Esophagus muscularis mucosa (tissue), 4 donors: ENCODE data around the gene RYR2. TPM values are rescaled to one million over a fixed set of nuclear protein-coding genes. Genes with fewer than 3 reads are reported as not detected.

Experiments used
- DNase-seq: peaks from one replicate; pipeline ENCODE4 v3.0.0-alpha.2; 2017; ENCODE audit errors: extremely low spot score
- H3K27ac ChIP-seq, 4 donors: fragments of 200-600 bp; sonication (generic); replicated peaks in 1 of 4; 1 replicate in 3 of 4; 2 replicates in 1 of 4; pipeline ENCODE4 v1.5.1; 2016 to 2019; ENCODE audit warnings: mild to moderate bottlenecking in 1 of 4
- H3K27me3 ChIP-seq, 4 donors: fragments of 200-600 bp; sonication (generic); one replicate each; pipeline versions ENCODE4 v1.5.1 to v1.6.0; 2016 to 2019
- H3K36me3 ChIP-seq, 4 donors: fragments of 200-600 bp; sonication (generic); one replicate each; pipeline ENCODE4 v1.5.1; 2016 to 2019
- H3K4me1 ChIP-seq, 4 donors: fragments of 200-600 bp; sonication (generic); one replicate each; pipeline ENCODE4 v1.5.1; 2016 to 2019
- H3K4me3 ChIP-seq, 4 donors: fragments of 200-600 bp; sonication (generic); 1 replicate in 2 of 4; 2 replicates in 2 of 4; pipeline ENCODE4 v1.5.1; 2016 to 2019; ENCODE audit warnings: mild to moderate bottlenecking in 4 of 4, moderate library complexity in 1 of 4
- H3K9me3 ChIP-seq, 4 donors: fragments of 200-600 bp; sonication (generic); 1 replicate in 3 of 4; 2 replicates in 1 of 4; pipeline ENCODE4 v1.5.1; 2016 to 2019
- CTCF ChIP-seq, 3 experiments: fragments of 200-600 bp in 2 of 3; fragments of 450-650 bp in 1 of 3; sonication (generic) in 2 of 3; IDR thresholded peaks; one replicate each; pipeline ENCODE4 v1.5.1; 2017 to 2019; ENCODE audit warnings: antibody characterized with exemption in 3 of 3, mild to moderate bottlenecking in 2 of 3, moderate library complexity in 1 of 3
- EP300 ChIP-seq: sonication (generic); formaldehyde crosslinking; IDR thresholded peaks from one replicate; pipeline ENCODE4 v1.6.1; 2017; ENCODE audit warnings: antibody characterized with exemption
- POLR2A ChIP-seq: fragments of 450-650 bp; IDR thresholded peaks from one replicate; pipeline ENCODE4 v1.6.1; 2017; ENCODE audit warnings: antibody characterized with exemption, moderate library complexity, mild to moderate bottlenecking, low read depth
- POLR2AphosphoS5 ChIP-seq, 2 donors: sonication (generic); formaldehyde crosslinking; IDR thresholded peaks; one replicate each; pipeline ENCODE4 v1.6.1; 2017; ENCODE audit warnings: antibody characterized with exemption in 2 of 2
- WGBS: methylation state at CpG from one replicate; pipeline ENCODE4 v1.1.5; 2018; 5-methylcytosine and 5-hydroxymethylcytosine counted together
- intact Hi-C: fragments of 100-400 bp; cut with DNase I; formaldehyde crosslinking; loops from one replicate; pipeline ENCODE4 v1.15.1; 2023
- total RNA-seq, 4 donors: library from RNA; depleted of rRNA; stranded (reverse); fragments of >200 nt; gene quantifications; one replicate each; pipeline versions ENCODE4 v1.1.0 to v1.2.1, GENCODE V29; 2016

Gene RYR2
- total RNA-seq, 4 donors from 2014 or later = 29.8 to 56.3 (median 38.9) TPM

- intact Hi-C loops = loop anchor here (10.0 kb wide), 1 partner anchor 339 kb away; no protein-coding TSS in a partner anchor
- Histone ChIP-seq H3K9me3 (no peaks in the 10 kb centered on the region), H3K27ac (peak overlapping the region in 3 of 4 donors; percentile 59 to 89 (median 88)), H3K36me3 (no peaks in the 10 kb centered on the region), H3K4me1 (peaks cover 5 to 59% (median 48%) of the 10 kb centered on the region in 4 donors), H3K4me3 (no peak overlapping the region), H3K27me3 (peaks cover 0 to 18% (median 0%) of the 10 kb centered on the region in 4 donors)
- TF ChIP-seq EP300 (no peak), POLR2A (no peak)
- 20% methylated on average over 3 of the region's 3 CpGs for WGBS
- no peak for DNase-seq
Measured at GRCh38 chr1:237045278-237046016, 3.5 kb downstream of the RYR2 start.

- TF ChIP-seq EP300 = no peak
- no peak for TF ChIP-seq POLR2AphosphoS5 (IDR thresholded peaks at IDR 0.05)
- no peak for TF ChIP-seq CTCF (IDR thresholded peaks at IDR 0.05)
- no peak for TF ChIP-seq POLR2A
- Histone ChIP-seq H3K4me3 (no peak overlapping the region), H3K27me3 (no peaks in the 10 kb centered on the region), H3K27ac (no peak overlapping the region), H3K4me1 (peaks cover 19 to 61% (median 38%) of the 10 kb centered on the region in 4 donors), H3K9me3 (no peaks in the 10 kb centered on the region), H3K36me3 (peaks cover 0 to 5% (median 0%) of the 10 kb centered on the region in 4 donors)
- intact Hi-C loops = loop anchor here (10.0 kb wide), 1 partner anchor 336 kb away; no protein-coding TSS in a partner anchor
- 94% methylated on average over 5 of the region's 5 CpGs for whole genome bisulfite sequencing
- DNase-seq = no peak
Measured at GRCh38 chr1:237048803-237049202, 6.8 kb downstream of the RYR2 start.

- H3K27me3 ChIP-seq = no peaks in the 10 kb centered on the region
- TF ChIP-seq POLR2AphosphoS5 (IDR thresholded peaks at IDR 0.05) = no peak
- TF ChIP-seq EP300 = no peak
- no peak for TF ChIP-seq CTCF (IDR thresholded peaks at IDR 0.05)
- TF ChIP-seq POLR2A = no peak
- peaks cover 0 to 5% (median 0%) of the 10 kb centered on the region in 4 donors for H3K36me3 ChIP-seq
- H3K4me1 ChIP-seq = peaks cover 22 to 64% (median 32%) of the 10 kb centered on the region in 4 donors
- H3K27ac ChIP-seq = peak overlapping the region in 1 of 4 donors; percentile 27
- H3K9me3 ChIP-seq = no peaks in the 10 kb centered on the region
- no peak overlapping the region for H3K4me3 ChIP-seq
- 83% methylated on average over 6 of the region's 6 CpGs for WGBS
- peak; percentile 90 for DNase-seq
- intact Hi-C loops = no loop called here
Measured at GRCh38 chr1:237050185-237050584, 8.2 kb downstream of the RYR2 start.

- Histone ChIP-seq H3K27ac (no peak overlapping the region), H3K4me1 (peaks cover 21 to 62% (median 29%) of the 10 kb centered on the region in 4 donors), H3K4me3 (no peak overlapping the region), H3K9me3 (no peaks in the 10 kb centered on the region), H3K36me3 (peaks cover 0 to 5% (median 0%) of the 10 kb centered on the region in 4 donors), H3K27me3 (no peaks in the 10 kb centered on the region)
- no peak for DNase-seq
- 71% methylated on average over 3 of the region's 3 CpGs for WGBS
- intact Hi-C loops = no loop called here
- no peak for TF ChIP-seq EP300
- TF ChIP-seq CTCF (IDR thresholded peaks at IDR 0.05) = no peak
- no peak for TF ChIP-seq POLR2AphosphoS5 (IDR thresholded peaks at IDR 0.05)
- TF ChIP-seq POLR2A = no peak
Measured at GRCh38 chr1:237050915-237051314, 8.9 kb downstream of the RYR2 start.

GRCh38 chr1:237054313-237054712 is 12.3 kb downstream of the RYR2 start:
- Histone ChIP-seq H3K27me3 (no peaks in the 10 kb centered on the region), H3K27ac (no peak overlapping the region), H3K4me1 (peaks cover 10 to 62% (median 25%) of the 10 kb centered on the region in 4 donors), H3K36me3 (peaks cover 0 to 5% (median 0%) of the 10 kb centered on the region in 4 donors), H3K4me3 (no peak overlapping the region), H3K9me3 (no peaks in the 10 kb centered on the region)
- WGBS = 67% methylated on average over 2 of the region's 2 CpGs
- no peak for TF ChIP-seq POLR2A
- TF ChIP-seq EP300 = no peak
- no peak for TF ChIP-seq POLR2AphosphoS5 (IDR thresholded peaks at IDR 0.05)
- TF ChIP-seq CTCF (IDR thresholded peaks at IDR 0.05) = no peak
- no peak for DNase-seq
- intact Hi-C loops = no loop called here
